Fibroblast of lung (primary cell): ENCODE results near the gene OR6N1. TPM values are rescaled to one million over a fixed set of nuclear protein-coding genes. Genes with fewer than 3 reads are reported as not detected.

Source experiments
- DNase-seq, 2 donors: peaks; one replicate each; pipeline versions ENCODE4 v3.0.0 to v3.0.0-alpha.2; 2010; ENCODE audit warnings: low read depth in 2 of 2
- H2AFZ ChIP-seq: 2 replicates; pipeline ENCODE4 v1.5.1; 2012; ENCODE audit warnings: low read length, control low read depth, inconsistent platforms
- H3K27ac ChIP-seq: 2 replicates; pipeline ENCODE4 v1.5.1; 2011; ENCODE audit warnings: low read length, control low read depth; ENCODE audit not compliant: insufficient read depth
- H3K27me3 ChIP-seq: 2 replicates; pipeline ENCODE4 v1.5.1; 2011; ENCODE audit warnings: mild to moderate bottlenecking, low read length; ENCODE audit not compliant: control insufficient read depth, insufficient read depth
- H3K36me3 ChIP-seq: 2 replicates; pipeline ENCODE4 v1.5.1; 2011; ENCODE audit warnings: low read length; ENCODE audit not compliant: control insufficient read depth, insufficient read depth
- H3K4me1 ChIP-seq: 2 replicates; pipeline ENCODE4 v1.5.1; 2011; ENCODE audit warnings: low read length; ENCODE audit not compliant: control insufficient read depth, insufficient read depth; ENCODE audit errors: extremely low read depth
- H3K4me2 ChIP-seq: 2 replicates; pipeline ENCODE4 v1.5.1; 2011; ENCODE audit warnings: low read length, control low read depth; ENCODE audit not compliant: insufficient read depth; ENCODE audit errors: extremely low read depth
- H3K4me3 ChIP-seq, 4 experiments: fragments of 200-600 bp in 1 of 4; sonication (generic) in 1 of 4; replicated peaks in 1 of 4; 2 replicates each; pipeline ENCODE4 v1.5.1; 2011 to 2016; ENCODE audit warnings: low read length in 4 of 4, low read depth in 3 of 4, mild to moderate bottlenecking in 3 of 4, control low read depth in 2 of 4, inconsistent platforms in 1 of 4, mixed read lengths in 1 of 4; ENCODE audit not compliant: insufficient read depth in 1 of 4; ENCODE audit errors: control extremely low read depth in 1 of 4
- H3K79me2 ChIP-seq: 2 replicates; pipeline ENCODE4 v1.5.1; 2012; ENCODE audit warnings: mild to moderate bottlenecking, low read length, inconsistent platforms; ENCODE audit not compliant: control insufficient read depth, insufficient read depth
- H3K9ac ChIP-seq: 2 replicates; pipeline ENCODE4 v1.5.1; 2011; ENCODE audit warnings: mild to moderate bottlenecking, low read length, control low read depth; ENCODE audit not compliant: insufficient read depth
- H3K9me3 ChIP-seq: 2 replicates; pipeline ENCODE4 v1.5.1; 2012; ENCODE audit warnings: low read depth, low read length; ENCODE audit not compliant: control insufficient read depth, insufficient read depth
- H4K20me1 ChIP-seq: 2 replicates; pipeline ENCODE4 v1.5.1; 2011; ENCODE audit warnings: low read length; ENCODE audit not compliant: control insufficient read depth, insufficient read depth; ENCODE audit errors: extremely low read depth
- EZH2 ChIP-seq: IDR thresholded peaks from 2 replicates; pipeline ENCODE4 v1.5.1; 2012; ENCODE audit warnings: low read length, control low read depth, mild to moderate bottlenecking; ENCODE audit errors: missing control alignments
- polyA plus RNA-seq, 2 donors: library from polyadenylated mRNA; depleted of rRNA in 1 of 2; stranded (reverse) in 1 of 2; unstranded in 1 of 2; fragments of >200 nt; gene quantifications; 2 replicates each; pipeline ENCODE4 v1.2.1, GENCODE V29; 2011 to 2012; ENCODE audit warnings: missing spikeins in 1 of 2
- total RNA-seq: library from RNA; depleted of rRNA; stranded (reverse); fragments of >200 nt; gene quantifications from 2 replicates; pipeline ENCODE4 v1.2.1, GENCODE V29; 2014
- TF ChIP-seq, protein P1 (sequence below), 2 donors: IDR thresholded peaks in 1 of 2; conservative IDR thresholded peaks in 1 of 2; 1 replicate in 1 of 2; 2 replicates in 1 of 2; pipeline ENCODE4 v1.5.1; 2011 to 2012; ENCODE audit warnings: low read length in 2 of 2, control low read depth in 1 of 2, inconsistent platforms in 1 of 2, low read depth in 1 of 2, mild to moderate bottlenecking in 1 of 2

OR6N1 gene
- total and polyA plus RNA-seq, 2 donors (not counting 1 experiment from before 2014, with no cell fraction given): not detected

DNA sequence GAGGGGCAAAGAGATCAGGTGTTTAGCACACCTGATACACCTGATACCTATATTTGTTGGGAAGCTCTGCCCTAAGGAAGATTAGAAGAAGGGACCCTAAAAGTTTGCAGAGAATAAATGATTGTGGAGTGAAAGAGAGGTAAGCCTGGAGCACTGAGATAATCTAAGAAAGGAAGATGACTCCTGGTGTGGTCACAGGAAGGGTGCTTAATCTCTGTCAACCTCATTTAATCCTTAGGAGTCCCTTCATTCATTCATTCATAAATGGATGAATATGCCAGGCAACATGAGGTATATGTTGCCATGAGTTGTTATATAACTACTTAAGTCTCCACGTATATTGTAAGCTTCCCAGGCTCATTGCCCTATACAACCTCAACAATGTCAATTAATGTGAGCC lies 43.0 kb upstream of the OR6N1 start:
- no peaks in the 10 kb centered on the region for H3K9me3 ChIP-seq
- H3K4me1 ChIP-seq: no peaks in the 10 kb centered on the region
- H2AFZ ChIP-seq: no peak overlapping the region
- H3K79me2 ChIP-seq: no peaks in the 10 kb centered on the region
- H3K9ac ChIP-seq: no peak overlapping the region
- H3K4me2 ChIP-seq: no peak overlapping the region
- H3K36me3 ChIP-seq: no peaks in the 10 kb centered on the region
- DNase-seq: no peak
- TF ChIP-seq, protein P1, sequence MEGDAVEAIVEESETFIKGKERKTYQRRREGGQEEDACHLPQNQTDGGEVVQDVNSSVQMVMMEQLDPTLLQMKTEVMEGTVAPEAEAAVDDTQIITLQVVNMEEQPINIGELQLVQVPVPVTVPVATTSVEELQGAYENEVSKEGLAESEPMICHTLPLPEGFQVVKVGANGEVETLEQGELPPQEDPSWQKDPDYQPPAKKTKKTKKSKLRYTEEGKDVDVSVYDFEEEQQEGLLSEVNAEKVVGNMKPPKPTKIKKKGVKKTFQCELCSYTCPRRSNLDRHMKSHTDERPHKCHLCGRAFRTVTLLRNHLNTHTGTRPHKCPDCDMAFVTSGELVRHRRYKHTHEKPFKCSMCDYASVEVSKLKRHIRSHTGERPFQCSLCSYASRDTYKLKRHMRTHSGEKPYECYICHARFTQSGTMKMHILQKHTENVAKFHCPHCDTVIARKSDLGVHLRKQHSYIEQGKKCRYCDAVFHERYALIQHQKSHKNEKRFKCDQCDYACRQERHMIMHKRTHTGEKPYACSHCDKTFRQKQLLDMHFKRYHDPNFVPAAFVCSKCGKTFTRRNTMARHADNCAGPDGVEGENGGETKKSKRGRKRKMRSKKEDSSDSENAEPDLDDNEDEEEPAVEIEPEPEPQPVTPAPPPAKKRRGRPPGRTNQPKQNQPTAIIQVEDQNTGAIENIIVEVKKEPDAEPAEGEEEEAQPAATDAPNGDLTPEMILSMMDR (conservative IDR thresholded peaks at IDR 0.05 in 1 of 2, IDR thresholded peaks at IDR 0.05 in 1 of 2; ENCODE audit: low read depth in 1 of 2, low read length in 2 of 2): no peak
- TF ChIP-seq EZH2: no peak
- H3K27me3 ChIP-seq: no peaks in the 10 kb centered on the region
- no peak overlapping the region for H3K4me3 ChIP-seq
- no peak overlapping the region for H3K27ac ChIP-seq
- H4K20me1 ChIP-seq: no peaks in the 10 kb centered on the region

DNA sequence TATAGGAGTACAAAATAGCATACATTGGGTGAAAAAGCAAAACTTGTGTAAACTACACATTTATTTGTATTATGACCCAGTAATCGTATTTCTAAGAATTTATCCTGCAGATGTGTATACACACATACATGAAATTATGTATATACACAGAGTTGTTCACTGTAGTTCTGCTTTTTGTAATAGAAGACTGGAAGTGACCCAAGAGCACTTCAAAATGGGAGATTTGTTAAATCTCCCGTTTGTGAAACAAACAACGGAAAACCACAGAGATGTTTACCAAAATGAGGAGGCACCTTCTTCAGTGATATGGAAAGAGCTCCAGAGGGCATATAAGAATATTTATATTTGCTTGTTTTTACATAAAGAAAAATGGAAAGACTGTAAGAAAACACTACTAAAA lies 41.2 kb upstream of the OR6N1 start:
- H3K79me2 ChIP-seq: no peaks in the 10 kb centered on the region
- DNase-seq: no peak
- H3K27me3 ChIP-seq: no peaks in the 10 kb centered on the region
- no peaks in the 10 kb centered on the region for H3K4me1 ChIP-seq
- no peaks in the 10 kb centered on the region for H4K20me1 ChIP-seq
- H3K4me3 ChIP-seq: no peak overlapping the region
- H2AFZ ChIP-seq: no peak overlapping the region
- TF ChIP-seq EZH2: no peak
- TF ChIP-seq, protein P1 (conservative IDR thresholded peaks at IDR 0.05 in 1 of 2, IDR thresholded peaks at IDR 0.05 in 1 of 2; ENCODE audit: low read depth in 1 of 2, low read length in 2 of 2): no peak
- no peak overlapping the region for H3K4me2 ChIP-seq
- H3K36me3 ChIP-seq: no peaks in the 10 kb centered on the region
- no peak overlapping the region for H3K27ac ChIP-seq
- no peaks in the 10 kb centered on the region for H3K9me3 ChIP-seq
- no peak overlapping the region for H3K9ac ChIP-seq

DNA sequence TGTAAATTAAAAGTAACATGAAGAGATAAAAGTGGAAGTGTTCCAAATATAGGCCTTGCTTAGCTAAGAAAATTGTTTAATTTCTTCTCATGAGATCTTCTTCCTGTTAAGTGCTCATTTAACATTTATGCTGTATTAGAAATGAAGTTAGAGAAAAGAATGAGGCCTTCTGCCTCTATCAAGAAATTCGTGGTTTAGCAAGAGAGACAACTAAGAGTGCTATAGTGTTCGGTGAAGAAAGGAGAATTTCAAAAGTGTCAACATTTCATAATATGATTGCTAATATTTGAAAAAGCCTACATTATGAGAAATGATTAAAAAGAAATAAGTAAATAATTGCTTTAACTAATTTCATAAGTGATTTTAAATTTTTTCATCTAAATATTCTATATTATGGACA lies 40.3 kb upstream of the OR6N1 start:
- H3K36me3 ChIP-seq: no peaks in the 10 kb centered on the region
- no peaks in the 10 kb centered on the region for H3K27me3 ChIP-seq
- H3K4me1 ChIP-seq: no peaks in the 10 kb centered on the region
- no peak overlapping the region for H3K4me3 ChIP-seq
- H4K20me1 ChIP-seq: no peaks in the 10 kb centered on the region
- H2AFZ ChIP-seq: no peak overlapping the region
- no peak overlapping the region for H3K27ac ChIP-seq
- no peaks in the 10 kb centered on the region for H3K9me3 ChIP-seq
- no peaks in the 10 kb centered on the region for H3K79me2 ChIP-seq
- H3K4me2 ChIP-seq: no peak overlapping the region
- no peak for DNase-seq
- no peak overlapping the region for H3K9ac ChIP-seq
- TF ChIP-seq EZH2: no peak
- TF ChIP-seq, protein P1 (conservative IDR thresholded peaks at IDR 0.05 in 1 of 2, IDR thresholded peaks at IDR 0.05 in 1 of 2; ENCODE audit: low read depth in 1 of 2, low read length in 2 of 2): no peak
